HG03025 (cell line): ENCODE results near the gene DUSP6.
A peak's percentile ranks its signal among the peaks of the same experiment; 100 is the strongest.

Source experiments
- ATAC-seq: cut with Tn5 transposase; IDR thresholded peaks from one replicate; pipeline ENCODE4 v1.9.1; 2021; ENCODE audit warnings: mild to moderate bottlenecking, moderate library complexity; ENCODE audit not compliant: unreplicated experiment, low FRiP score

The DUSP6 gene, protein sequence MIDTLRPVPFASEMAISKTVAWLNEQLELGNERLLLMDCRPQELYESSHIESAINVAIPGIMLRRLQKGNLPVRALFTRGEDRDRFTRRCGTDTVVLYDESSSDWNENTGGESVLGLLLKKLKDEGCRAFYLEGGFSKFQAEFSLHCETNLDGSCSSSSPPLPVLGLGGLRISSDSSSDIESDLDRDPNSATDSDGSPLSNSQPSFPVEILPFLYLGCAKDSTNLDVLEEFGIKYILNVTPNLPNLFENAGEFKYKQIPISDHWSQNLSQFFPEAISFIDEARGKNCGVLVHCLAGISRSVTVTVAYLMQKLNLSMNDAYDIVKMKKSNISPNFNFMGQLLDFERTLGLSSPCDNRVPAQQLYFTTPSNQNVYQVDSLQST

GRCh38 chr12:89352492-89353187, at the start of gene DUSP6:
Gene DUSP6, minus strand, starts transcription at chr12:89352501. Its CDS starts 462 bp downstream, at chr12:89352039.
- ATAC-seq = peak; percentile 21

- ATAC-seq = no peak
These were observed 49.2 kb upstream of the DUSP6 start for GRCh38 chr12:89401433-89402058.

GRCh38 chr12:89400415-89400814, 48.1 kb upstream of the DUSP6 start:
- no peak for ATAC-seq

DNA sequence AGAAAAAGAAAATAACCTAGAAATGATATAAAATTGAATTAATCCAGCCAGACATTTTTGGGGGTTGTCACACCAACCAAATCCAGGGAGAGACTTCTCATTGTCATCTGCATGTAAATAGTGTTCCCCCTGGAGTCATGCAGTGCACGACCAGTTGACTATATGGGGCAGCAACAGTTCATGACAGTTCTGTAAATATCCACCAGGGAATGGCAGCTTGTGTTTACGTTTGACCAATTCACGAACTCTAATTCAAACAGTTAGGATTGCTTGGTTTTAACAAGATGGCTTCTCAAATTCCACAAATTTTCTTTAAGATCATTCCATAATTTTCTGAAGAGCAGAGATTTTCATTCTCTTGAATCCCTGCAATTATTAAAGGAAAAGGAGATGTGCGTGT, 43.4 kb upstream of the DUSP6 start:
- no peak for ATAC-seq

- ATAC-seq = no peak
These were observed 41.3 kb upstream of the DUSP6 start for GRCh38 chr12:89393551-89394121.

DNA sequence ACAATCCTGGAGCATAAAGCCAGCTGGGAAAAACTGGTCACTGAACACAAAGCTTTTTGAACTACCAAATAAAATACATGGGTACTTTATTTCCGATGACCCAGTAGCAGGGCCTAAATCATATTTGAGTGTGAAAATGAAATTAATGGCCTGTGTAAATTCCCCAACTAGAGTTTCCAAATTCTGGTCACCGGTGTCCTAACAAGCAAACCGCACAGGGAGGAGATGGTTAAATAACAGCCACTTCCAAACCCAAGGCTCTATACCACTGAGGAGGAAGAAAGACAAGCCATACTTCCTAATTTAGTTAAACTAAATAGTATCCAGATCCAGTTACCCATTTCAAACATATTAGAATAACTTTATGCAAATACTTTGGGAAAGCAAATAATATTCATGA, 40.1 kb upstream of the DUSP6 start:
- no peak for ATAC-seq

DNA sequence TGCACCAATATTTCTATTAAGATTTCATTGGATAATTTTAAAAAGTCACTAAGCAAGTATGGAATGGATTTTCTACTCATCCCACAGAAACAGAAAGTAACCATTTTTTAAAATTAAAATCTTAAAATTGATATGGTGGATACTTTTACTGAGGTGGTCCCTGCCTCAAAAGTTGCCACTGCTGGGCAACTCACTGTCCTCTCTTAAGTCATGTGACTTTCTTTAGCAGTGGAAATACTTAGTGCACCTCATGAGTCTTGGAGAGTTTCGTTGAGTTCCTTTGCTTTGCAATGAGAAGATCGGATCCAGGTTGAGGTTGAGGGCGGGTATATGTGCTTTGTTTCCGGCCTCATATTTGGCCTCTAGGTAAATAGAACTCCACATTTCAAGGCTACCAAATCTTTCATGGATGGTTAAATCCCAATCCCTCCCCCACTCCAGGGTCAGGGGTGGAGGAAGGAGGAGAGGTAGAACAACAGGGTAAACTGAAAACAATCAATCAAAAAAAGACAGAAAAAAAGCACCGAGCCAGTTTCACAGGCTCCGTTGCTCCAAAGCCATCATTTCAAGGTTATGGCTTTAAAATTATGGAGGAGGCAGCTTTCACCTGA, 39.5 kb upstream of the DUSP6 start:
- no peak for ATAC-seq

DNA sequence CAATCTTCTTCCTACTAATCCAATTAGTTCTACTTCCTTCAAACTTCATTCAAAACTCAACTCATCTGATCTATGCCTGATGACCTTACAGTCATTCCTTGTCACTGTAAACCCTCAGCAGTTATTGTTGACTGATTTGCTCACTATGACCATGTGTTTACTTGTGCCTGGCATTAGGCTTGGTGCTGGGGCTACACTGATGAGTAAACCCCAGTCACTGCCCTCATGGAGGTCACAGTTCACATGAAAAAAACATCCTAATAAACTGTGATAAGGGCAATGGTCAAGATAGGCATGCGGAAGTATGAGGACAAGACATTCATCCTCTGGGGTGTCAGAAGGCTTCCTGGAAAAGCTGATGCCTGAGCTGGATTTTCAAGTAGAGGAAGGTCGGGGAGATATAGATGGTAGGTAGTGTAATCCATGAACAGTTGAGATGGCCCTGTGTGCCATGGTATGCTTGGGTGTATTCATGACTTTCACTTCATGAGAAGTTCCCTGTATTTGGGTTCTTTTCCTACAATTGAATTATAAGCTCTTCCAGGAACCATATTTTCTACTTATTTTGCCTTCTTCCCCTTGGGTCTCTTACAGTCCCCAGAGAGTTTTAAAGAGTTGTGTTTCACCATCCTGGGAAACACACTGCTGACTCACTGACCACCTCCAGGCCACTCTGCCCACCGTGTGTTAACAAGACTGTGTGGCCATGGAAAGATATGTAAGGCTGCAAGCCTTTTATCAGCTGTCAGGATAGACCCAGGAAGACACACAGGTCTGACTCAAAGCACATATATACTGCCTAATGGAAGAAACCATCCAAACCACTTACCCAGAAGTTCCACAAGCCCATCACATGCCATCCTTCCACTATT, 38.7 kb upstream of the DUSP6 start:
- no peak for ATAC-seq

GRCh38 chr12:89389755-89390661, 37.7 kb upstream of the DUSP6 start:
- no peak for ATAC-seq

GRCh38 chr12:89386138-89386537, 33.8 kb upstream of the DUSP6 start:
- ATAC-seq = no peak

GRCh38 chr12:89384807-89385206, 32.5 kb upstream of the DUSP6 start:
- ATAC-seq = no peak

GRCh38 chr12:89384050-89384758, 31.9 kb upstream of the DUSP6 start:
- ATAC-seq = no peak

- ATAC-seq = no peak
These were observed 31.1 kb upstream of the DUSP6 start for GRCh38 chr12:89383235-89384049.

GRCh38 chr12:89382328-89382727, 30.0 kb upstream of the DUSP6 start:
- no peak for ATAC-seq

- no peak for ATAC-seq
These were observed 27.7 kb upstream of the DUSP6 start for GRCh38 chr12:89379839-89380467.

GRCh38 chr12:89379148-89379838, 27.0 kb upstream of the DUSP6 start:
- ATAC-seq = no peak
